ENCODE results near the gene ZNRD2. TPM values are rescaled to one million over a fixed set of nuclear protein-coding genes. Genes with fewer than 3 reads are reported as not detected.

Gene ZNRD2
- total RNA-seq, 1 experiment from 2014 or later = 126 TPM

- no TSS peak for BruUV-seq (replicated peaks)
- Histone ChIP-seq H3K9me2 (replicated peaks; ENCODE audit: low read length) (no peaks in the 10 kb centered on the region), H3F3A (ENCODE audit: low read length, unreplicated experiment) (no peaks in the 10 kb centered on the region), H3K27me3 (ENCODE audit: low read length) (no peaks in the 10 kb centered on the region), H2AFZ (ENCODE audit: low read length) (no peak overlapping the region), H3K79me2 (ENCODE audit: low read length) (peaks cover 26% of the 10 kb centered on the region), H3K27ac (ENCODE audit: low read length) (no peak overlapping the region), H3K4me2 (ENCODE audit: low read length) (no peak overlapping the region), H4K20me1 (ENCODE audit: low read length) (no peaks in the 10 kb centered on the region), H3K4me1 (ENCODE audit: insufficient read depth, low read length) (peaks cover 42% of the 10 kb centered on the region), H3K36me3 (ENCODE audit: low read depth, low read length) (peaks cover 11% of the 10 kb centered on the region; the same call in 1 of the 2 replicates), H3K4me3 (ENCODE audit: low read length) (no peak overlapping the region), H3K9ac (ENCODE audit: low read length) (no peak overlapping the region), H3K9me3 (ENCODE audit: low read length) (no peaks in the 10 kb centered on the region)
- DNase-seq (no peak), ATAC-seq (no peak)
- ChIA-PET POLR2A (ENCODE audit: unreplicated experiment) (no interaction called here), CTCF (interaction anchor here (0.6 to 2.0 kb wide), 2 partner anchors 11 to 13 kb away, joined by 5 to 7 read pairs; no protein-coding TSS in a partner anchor)
- TF ChIP-seq CTCF (conservative IDR thresholded peaks at IDR 0.05; ENCODE audit: low read depth, low read length) = 0 out of 2 replicates have a peak, but pooled peaks have one; percentile 5
- no peak for TF ChIP-seq EZH2 (IDR thresholded peaks at IDR 0.05; ENCODE audit: low read length, unreplicated experiment)
- intact Hi-C loops (cut with micrococcal nuclease) = no loop called here
Observed at GRCh38 chr11:65552388-65552951, 17.8 kb upstream of the ZNRD2 start.

- no peak for DNase-seq
Observed at GRCh38 chr11:65553301-65554001, 16.8 kb upstream of the ZNRD2 start.

More at GRCh38 chr11:65553301-65554001, 16.8 kb upstream of the ZNRD2 start:
- no peak overlapping the region for H3K27ac ChIP-seq (ENCODE audit: low read length)
- no peaks in the 10 kb centered on the region for H3F3A ChIP-seq (ENCODE audit: low read length, unreplicated experiment)
- H3K9me2 ChIP-seq (replicated peaks; ENCODE audit: low read length) = no peaks in the 10 kb centered on the region
- ATAC-seq = no peak
- H4K20me1 ChIP-seq (ENCODE audit: low read length) = no peaks in the 10 kb centered on the region
- H3K27me3 ChIP-seq (ENCODE audit: low read length) = no peaks in the 10 kb centered on the region
- no peak overlapping the region for H2AFZ ChIP-seq (ENCODE audit: low read length)
- H3K4me3 ChIP-seq (ENCODE audit: low read length) = no peak overlapping the region
- H3K9ac ChIP-seq (ENCODE audit: low read length) = no peak overlapping the region
- ChIA-PET POLR2A (ENCODE audit: unreplicated experiment) (no interaction called here), CTCF (no interaction called here)
- intact Hi-C loops (cut with micrococcal nuclease) = loop anchor here (2.0 kb wide), 1 partner anchor 17 kb away; the partner anchor contains the start of gene ZNRD2
- no peaks in the 10 kb centered on the region for H3K9me3 ChIP-seq (ENCODE audit: low read length)
- H3K4me2 ChIP-seq (ENCODE audit: low read length) = no peak overlapping the region
- H3K4me1 ChIP-seq (ENCODE audit: insufficient read depth, low read length) = peaks cover 43% of the 10 kb centered on the region
- TF ChIP-seq EZH2phosphoT487 (IDR thresholded peaks at IDR 0.05; ENCODE audit: borderline replicate concordance, low read length) (no peak), CTCF (conservative IDR thresholded peaks at IDR 0.05; ENCODE audit: low read depth, low read length) (no peak), EZH2 (IDR thresholded peaks at IDR 0.05; ENCODE audit: low read length, unreplicated experiment) (no peak)
- H3K36me3 ChIP-seq (ENCODE audit: low read depth, low read length) = peaks cover 11% of the 10 kb centered on the region; the same call in 1 of the 2 replicates
- no TSS peak for BruUV-seq (replicated peaks)
- peaks cover 27% of the 10 kb centered on the region for H3K79me2 ChIP-seq (ENCODE audit: low read length)
